ENCODE data around the gene CDON.
A peak's percentile ranks its signal among the peaks of the same experiment; 100 is the strongest.

CDON gene

DNA sequence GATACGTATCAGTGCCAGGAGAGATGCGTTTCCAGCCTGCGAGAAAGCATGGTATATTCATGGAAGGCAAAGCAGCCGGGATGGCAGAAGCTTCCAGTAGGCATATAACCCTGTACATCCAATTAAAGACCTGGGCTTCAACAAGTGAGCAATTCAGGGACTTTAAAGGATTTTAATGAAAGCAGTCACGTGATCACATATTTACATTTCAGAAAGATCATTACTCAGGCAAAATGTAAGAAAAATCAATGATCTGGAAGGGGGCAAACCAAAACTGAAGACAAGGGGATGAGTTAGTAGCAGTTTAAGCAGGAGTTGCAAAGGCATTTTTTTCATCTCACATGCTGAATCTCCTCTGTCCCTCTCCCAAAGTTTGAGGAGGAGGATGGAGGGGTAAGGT is 7.8 kb downstream of the CDON start:
- peaks cover 17% of the 10 kb centered on the region for H3K36me3 Mint-ChIP-seq (ENCODE audit: low read depth)
- peak overlapping the region in 1 of 3 experiments; percentile 50 for H3K4me3 Mint-ChIP-seq
- no peak for TF ChIP-seq CTCF (IDR thresholded peaks at IDR 0.05; ENCODE audit: unreplicated experiment in 3 of 3)
- H3K27me3 Mint-ChIP-seq (ENCODE audit: low read depth): no peaks in the 10 kb centered on the region
- peak overlapping the region in 1 of 3 experiments; percentile 65 for H3K27ac Mint-ChIP-seq
- peaks cover 82% of the 10 kb centered on the region for H3K4me1 Mint-ChIP-seq
- no peaks in the 10 kb centered on the region for H3K9me3 Mint-ChIP-seq

GRCh38 chr11:126054408-126054807 is 8.3 kb downstream of the CDON start:
- H3K9me3 Mint-ChIP-seq: no peaks in the 10 kb centered on the region
- TF ChIP-seq CTCF (IDR thresholded peaks at IDR 0.05; ENCODE audit: unreplicated experiment in 3 of 3): no peak
- peaks cover 82% of the 10 kb centered on the region for H3K4me1 Mint-ChIP-seq
- H3K27ac Mint-ChIP-seq: peak overlapping the region in 2 of 3 experiments; percentile 29 to 65
- H3K4me3 Mint-ChIP-seq: peak overlapping the region in 2 of 3 experiments; percentile 30 to 50
- H3K36me3 Mint-ChIP-seq (ENCODE audit: low read depth): peaks cover 17% of the 10 kb centered on the region
- no peaks in the 10 kb centered on the region for H3K27me3 Mint-ChIP-seq (ENCODE audit: low read depth)

DNA sequence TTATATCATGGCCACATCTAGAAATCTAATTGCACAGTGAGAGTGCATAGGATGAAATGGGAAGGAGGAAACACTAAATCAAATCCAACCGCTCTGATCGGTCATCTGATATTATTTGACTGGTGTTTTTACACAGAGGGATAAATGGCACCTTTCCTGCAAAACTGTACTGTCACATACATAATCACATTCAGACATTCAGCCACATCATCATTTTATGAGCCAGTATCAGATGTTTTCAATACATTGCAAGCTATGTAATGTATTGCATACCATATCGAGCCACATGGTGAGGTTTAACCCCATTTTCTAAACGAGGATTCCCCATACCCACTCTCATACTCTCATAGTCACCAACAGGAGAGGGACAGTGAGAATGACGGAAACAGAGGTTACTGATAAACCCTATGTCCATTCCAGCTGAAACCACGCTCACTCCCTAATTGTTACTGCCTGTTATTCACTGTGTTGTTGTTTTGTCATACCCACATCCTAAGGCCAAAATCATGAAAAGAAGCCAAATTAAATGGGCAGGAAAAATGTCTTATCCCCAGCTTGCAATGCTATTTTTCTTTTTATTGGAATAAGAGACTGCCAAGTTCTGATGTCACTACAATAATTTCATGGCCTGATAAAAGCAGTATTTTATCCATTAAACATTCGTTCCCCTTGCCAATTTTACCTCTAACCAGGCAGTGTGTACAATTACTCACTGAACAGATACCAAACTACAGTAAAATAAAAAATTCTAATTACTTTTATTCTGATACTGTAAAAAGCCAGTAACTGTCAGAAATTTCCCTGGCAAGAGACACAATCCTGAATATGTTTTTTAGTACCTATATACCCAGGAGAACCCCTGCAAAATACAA is 9.0 kb downstream of the CDON start:
- peak overlapping the region in 1 of 3 experiments; percentile 2 for H3K4me3 Mint-ChIP-seq
- H3K27me3 Mint-ChIP-seq (ENCODE audit: low read depth): no peaks in the 10 kb centered on the region
- H3K9me3 Mint-ChIP-seq: no peaks in the 10 kb centered on the region
- H3K36me3 Mint-ChIP-seq (ENCODE audit: low read depth): peaks cover 17% of the 10 kb centered on the region
- no peak for TF ChIP-seq CTCF (IDR thresholded peaks at IDR 0.05; ENCODE audit: unreplicated experiment in 3 of 3)
- H3K4me1 Mint-ChIP-seq: peaks cover 83% of the 10 kb centered on the region
- H3K27ac Mint-ChIP-seq: peak overlapping the region in 2 of 3 experiments; percentile 65 to 81

- no peak for TF ChIP-seq CTCF (IDR thresholded peaks at IDR 0.05; ENCODE audit: unreplicated experiment in 3 of 3)
- peak overlapping the region in 2 of 3 experiments; percentile 24 to 78 for H3K27ac Mint-ChIP-seq
- H3K36me3 Mint-ChIP-seq (ENCODE audit: low read depth): peaks cover 24% of the 10 kb centered on the region
- peaks cover 75% of the 10 kb centered on the region for H3K4me1 Mint-ChIP-seq
- H3K27me3 Mint-ChIP-seq (ENCODE audit: low read depth): no peaks in the 10 kb centered on the region
- H3K4me3 Mint-ChIP-seq: peak overlapping the region in 1 of 3 experiments; percentile 12
- no peaks in the 10 kb centered on the region for H3K9me3 Mint-ChIP-seq
These were observed 11.5 kb downstream of the CDON start for GRCh38 chr11:126051117-126051516.

DNA sequence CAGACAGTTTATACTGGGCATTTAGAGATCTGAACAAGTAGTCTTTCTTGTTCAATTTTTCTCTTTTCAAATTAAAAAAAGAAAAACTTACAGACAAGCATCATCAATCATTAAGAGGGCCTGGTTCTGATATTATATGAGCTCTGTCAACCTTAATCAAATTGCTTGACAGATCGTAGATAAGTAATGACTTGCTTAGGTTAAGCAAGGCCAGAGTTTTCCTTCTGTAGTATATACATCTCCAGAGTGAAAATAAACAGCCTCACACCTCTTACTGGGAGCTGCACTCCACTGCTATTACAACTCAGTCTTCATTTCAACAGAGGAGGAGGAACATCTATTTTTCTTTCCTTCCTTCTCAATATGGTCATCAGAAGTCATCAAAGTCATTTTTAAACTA is 13.5 kb downstream of the CDON start:
- peaks cover 56% of the 10 kb centered on the region for H3K4me1 Mint-ChIP-seq

More for the DNA sequence above, 13.5 kb downstream of the CDON start:
- no peaks in the 10 kb centered on the region for H3K27me3 Mint-ChIP-seq (ENCODE audit: low read depth)
- no peak overlapping the region for H3K4me3 Mint-ChIP-seq
- H3K9me3 Mint-ChIP-seq: no peaks in the 10 kb centered on the region
- TF ChIP-seq CTCF (IDR thresholded peaks at IDR 0.05; ENCODE audit: unreplicated experiment in 3 of 3): no peak
- peaks cover 19% of the 10 kb centered on the region for H3K36me3 Mint-ChIP-seq (ENCODE audit: low read depth)
- peak overlapping the region in 2 of 3 experiments; percentile 43 to 78 for H3K27ac Mint-ChIP-seq

All from nephron (organoid).